Measurements from ENCODE around the gene NPLOC4. TPM values are rescaled to one million over a fixed set of nuclear protein-coding genes. Genes with fewer than 3 reads are reported as not detected.

NPLOC4 gene
- total and polyA plus RNA-seq, 2 of the 13 experiments (the other 11 are each of a cell fraction or from before 2014, with no cell fraction given): 57.0 to 97.0 TPM

DNA sequence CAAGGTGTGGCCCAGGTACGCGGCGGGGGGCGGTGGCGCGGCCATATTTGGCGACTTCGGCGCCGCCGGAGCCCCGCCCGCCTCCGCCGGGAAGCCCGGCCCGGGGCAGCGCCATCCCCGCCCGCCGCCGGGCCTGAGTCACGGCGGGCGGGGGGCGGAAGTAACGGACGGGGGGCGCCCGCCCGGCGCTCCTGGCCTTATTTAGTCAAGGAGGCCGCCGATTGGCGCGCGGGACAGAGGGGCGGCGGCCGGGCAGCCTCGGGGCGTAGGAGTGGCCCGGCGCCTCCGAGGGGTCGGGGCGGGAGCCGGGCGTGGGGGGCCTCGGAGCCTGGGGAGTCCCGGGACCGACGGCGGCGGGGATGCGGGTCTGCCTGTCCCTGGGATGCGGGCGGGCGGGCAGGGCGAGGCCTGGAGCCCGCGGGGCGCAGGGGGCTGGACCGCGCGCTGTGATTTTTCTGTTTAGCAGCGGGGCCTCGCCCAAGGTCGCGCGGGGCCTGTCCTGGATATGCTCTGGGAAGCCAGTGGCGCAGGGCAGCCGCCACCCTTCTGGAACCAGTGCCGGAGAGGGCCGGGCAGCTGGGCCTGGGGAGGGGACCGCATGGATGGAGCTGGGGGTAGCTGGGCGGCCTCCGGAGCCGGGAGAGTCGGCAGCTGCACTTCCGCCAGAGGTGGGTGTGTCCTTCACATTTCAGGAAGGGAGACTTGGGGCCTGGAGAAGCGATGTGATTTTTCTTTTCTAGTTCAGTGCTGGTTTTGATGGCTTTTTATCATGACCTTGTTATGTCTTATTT lies 122.0 kb downstream of the NPLOC4 start (continued):
- TF ChIP-seq ZNF672 (CRISPR knock-in tag; IDR thresholded peaks at IDR 0.05): no peak
- TF ChIP-seq PHF20 (CRISPR knock-in tag; IDR thresholded peaks at IDR 0.05): peak; percentile 0; the same call in 1 of the 2 replicates
- no peak for TF ChIP-seq NFIC (IDR thresholded peaks at IDR 0.05; ENCODE audit: low read length)
- TF ChIP-seq, protein P1, sequence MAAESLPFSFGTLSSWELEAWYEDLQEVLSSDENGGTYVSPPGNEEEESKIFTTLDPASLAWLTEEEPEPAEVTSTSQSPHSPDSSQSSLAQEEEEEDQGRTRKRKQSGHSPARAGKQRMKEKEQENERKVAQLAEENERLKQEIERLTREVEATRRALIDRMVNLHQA (CRISPR knock-in tag; IDR thresholded peaks at IDR 0.05): no peak
- TF ChIP-seq, protein P2, sequence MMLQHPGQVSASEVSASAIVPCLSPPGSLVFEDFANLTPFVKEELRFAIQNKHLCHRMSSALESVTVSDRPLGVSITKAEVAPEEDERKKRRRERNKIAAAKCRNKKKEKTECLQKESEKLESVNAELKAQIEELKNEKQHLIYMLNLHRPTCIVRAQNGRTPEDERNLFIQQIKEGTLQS (CRISPR knock-in tag; IDR thresholded peaks at IDR 0.05): no peak
- TF ChIP-seq, protein P3, sequence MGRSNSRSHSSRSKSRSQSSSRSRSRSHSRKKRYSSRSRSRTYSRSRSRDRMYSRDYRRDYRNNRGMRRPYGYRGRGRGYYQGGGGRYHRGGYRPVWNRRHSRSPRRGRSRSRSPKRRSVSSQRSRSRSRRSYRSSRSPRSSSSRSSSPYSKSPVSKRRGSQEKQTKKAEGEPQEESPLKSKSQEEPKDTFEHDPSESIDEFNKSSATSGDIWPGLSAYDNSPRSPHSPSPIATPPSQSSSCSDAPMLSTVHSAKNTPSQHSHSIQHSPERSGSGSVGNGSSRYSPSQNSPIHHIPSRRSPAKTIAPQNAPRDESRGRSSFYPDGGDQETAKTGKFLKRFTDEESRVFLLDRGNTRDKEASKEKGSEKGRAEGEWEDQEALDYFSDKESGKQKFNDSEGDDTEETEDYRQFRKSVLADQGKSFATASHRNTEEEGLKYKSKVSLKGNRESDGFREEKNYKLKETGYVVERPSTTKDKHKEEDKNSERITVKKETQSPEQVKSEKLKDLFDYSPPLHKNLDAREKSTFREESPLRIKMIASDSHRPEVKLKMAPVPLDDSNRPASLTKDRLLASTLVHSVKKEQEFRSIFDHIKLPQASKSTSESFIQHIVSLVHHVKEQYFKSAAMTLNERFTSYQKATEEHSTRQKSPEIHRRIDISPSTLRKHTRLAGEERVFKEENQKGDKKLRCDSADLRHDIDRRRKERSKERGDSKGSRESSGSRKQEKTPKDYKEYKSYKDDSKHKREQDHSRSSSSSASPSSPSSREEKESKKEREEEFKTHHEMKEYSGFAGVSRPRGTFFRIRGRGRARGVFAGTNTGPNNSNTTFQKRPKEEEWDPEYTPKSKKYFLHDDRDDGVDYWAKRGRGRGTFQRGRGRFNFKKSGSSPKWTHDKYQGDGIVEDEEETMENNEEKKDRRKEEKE (IDR thresholded peaks at IDR 0.05): no peak
- TF ChIP-seq ZNF569 (CRISPR knock-in tag; IDR thresholded peaks at IDR 0.05; ENCODE audit: borderline replicate concordance): no peak
- TF ChIP-seq ZNF441 (CRISPR knock-in tag; IDR thresholded peaks at IDR 0.05; ENCODE audit: borderline replicate concordance): 0 out of 2 replicates have a peak, but pooled peaks have one; percentile 34
- TF ChIP-seq ZNF343 (CRISPR knock-in tag; IDR thresholded peaks at IDR 0.05): no peak
- no peak for TF ChIP-seq SNRNP70 (IDR thresholded peaks at IDR 0.05; ENCODE audit: low read depth, low read length)
- TF ChIP-seq, protein P4, sequence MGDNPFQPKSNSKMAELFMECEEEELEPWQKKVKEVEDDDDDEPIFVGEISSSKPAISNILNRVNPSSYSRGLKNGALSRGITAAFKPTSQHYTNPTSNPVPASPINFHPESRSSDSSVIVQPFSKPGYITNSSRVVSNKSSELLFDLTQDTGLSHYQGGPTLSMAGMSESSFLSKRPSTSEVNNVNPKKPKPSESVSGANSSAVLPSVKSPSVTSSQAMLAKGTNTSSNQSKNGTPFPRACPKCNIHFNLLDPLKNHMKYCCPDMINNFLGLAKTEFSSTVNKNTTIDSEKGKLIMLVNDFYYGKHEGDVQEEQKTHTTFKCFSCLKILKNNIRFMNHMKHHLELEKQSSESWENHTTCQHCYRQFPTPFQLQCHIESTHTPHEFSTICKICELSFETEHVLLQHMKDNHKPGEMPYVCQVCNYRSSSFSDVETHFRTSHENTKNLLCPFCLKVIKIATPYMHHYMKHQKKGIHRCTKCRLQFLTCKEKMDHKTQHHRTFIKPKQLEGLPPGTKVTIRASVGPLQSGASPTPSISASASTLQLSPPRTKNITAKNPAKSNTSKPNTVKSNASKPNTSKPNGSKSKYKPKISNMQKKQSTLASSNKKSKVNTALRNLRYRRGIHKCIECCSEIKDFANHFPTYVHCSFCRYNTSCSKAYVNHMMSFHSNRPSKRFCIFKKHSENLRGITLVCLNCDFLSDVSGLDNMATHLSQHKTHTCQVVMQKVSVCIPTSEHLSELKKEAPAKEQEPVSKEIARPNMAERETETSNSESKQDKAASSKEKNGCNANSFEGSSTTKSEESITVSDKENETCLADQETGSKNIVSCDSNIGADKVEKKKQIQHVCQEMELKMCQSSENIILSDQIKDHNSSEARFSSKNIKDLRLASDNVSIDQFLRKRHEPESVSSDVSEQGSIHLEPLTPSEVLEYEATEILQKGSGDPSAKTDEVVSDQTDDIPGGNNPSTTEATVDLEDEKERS (CRISPR knock-in tag; IDR thresholded peaks at IDR 0.05): no peak
- TF ChIP-seq ZBTB1 (CRISPR knock-in tag; IDR thresholded peaks at IDR 0.05; ENCODE audit: borderline replicate concordance): no peak
- TF ChIP-seq ZMYM4 (CRISPR knock-in tag; IDR thresholded peaks at IDR 0.05): no peak
- TF ChIP-seq, protein P5, sequence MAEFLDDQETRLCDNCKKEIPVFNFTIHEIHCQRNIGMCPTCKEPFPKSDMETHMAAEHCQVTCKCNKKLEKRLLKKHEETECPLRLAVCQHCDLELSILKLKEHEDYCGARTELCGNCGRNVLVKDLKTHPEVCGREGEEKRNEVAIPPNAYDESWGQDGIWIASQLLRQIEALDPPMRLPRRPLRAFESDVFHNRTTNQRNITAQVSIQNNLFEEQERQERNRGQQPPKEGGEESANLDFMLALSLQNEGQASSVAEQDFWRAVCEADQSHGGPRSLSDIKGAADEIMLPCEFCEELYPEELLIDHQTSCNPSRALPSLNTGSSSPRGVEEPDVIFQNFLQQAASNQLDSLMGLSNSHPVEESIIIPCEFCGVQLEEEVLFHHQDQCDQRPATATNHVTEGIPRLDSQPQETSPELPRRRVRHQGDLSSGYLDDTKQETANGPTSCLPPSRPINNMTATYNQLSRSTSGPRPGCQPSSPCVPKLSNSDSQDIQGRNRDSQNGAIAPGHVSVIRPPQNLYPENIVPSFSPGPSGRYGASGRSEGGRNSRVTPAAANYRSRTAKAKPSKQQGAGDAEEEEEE (CRISPR knock-in tag; IDR thresholded peaks at IDR 0.05; ENCODE audit: borderline replicate concordance): no peak
- TF ChIP-seq, protein P6, sequence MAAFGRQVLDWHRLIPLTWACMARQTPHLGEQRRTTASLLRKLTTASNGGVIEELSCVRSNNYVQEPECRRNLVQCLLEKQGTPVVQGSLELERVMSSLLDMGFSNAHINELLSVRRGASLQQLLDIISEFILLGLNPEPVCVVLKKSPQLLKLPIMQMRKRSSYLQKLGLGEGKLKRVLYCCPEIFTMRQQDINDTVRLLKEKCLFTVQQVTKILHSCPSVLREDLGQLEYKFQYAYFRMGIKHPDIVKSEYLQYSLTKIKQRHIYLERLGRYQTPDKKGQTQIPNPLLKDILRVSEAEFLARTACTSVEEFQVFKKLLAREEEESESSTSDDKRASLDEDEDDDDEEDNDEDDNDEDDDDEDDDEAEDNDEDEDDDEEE (CRISPR knock-in tag; IDR thresholded peaks at IDR 0.05): 0 out of 2 replicates have a peak, but pooled peaks have one; percentile 47
- TF ChIP-seq ZFP1 (CRISPR knock-in tag; IDR thresholded peaks at IDR 0.05): no peak
- peak; percentile 62; the same call in 1 of the 2 replicates for TF ChIP-seq MED13 (CRISPR knock-in tag; IDR thresholded peaks at IDR 0.05)
- TF ChIP-seq, protein P7, sequence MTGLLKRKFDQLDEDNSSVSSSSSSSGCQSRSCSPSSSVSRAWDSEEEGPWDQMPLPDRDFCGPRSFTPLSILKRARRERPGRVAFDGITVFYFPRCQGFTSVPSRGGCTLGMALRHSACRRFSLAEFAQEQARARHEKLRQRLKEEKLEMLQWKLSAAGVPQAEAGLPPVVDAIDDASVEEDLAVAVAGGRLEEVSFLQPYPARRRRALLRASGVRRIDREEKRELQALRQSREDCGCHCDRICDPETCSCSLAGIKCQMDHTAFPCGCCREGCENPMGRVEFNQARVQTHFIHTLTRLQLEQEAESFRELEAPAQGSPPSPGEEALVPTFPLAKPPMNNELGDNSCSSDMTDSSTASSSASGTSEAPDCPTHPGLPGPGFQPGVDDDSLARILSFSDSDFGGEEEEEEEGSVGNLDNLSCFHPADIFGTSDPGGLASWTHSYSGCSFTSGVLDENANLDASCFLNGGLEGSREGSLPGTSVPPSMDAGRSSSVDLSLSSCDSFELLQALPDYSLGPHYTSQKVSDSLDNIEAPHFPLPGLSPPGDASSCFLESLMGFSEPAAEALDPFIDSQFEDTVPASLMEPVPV (CRISPR knock-in tag; IDR thresholded peaks at IDR 0.05): no peak

All from HepG2 (cell line).